GM12872 (cell line): ENCODE results near the gene CDHR3.

ENCODE experiments used
- CTCF ChIP-seq: IDR thresholded peaks from 3 replicates; pipeline ENCODE4 v1.5.1; 2011; ENCODE audit warnings: low read depth, mild to moderate bottlenecking, low read length, moderate library complexity; ENCODE audit not compliant: insufficient read depth

CDHR3 gene

DNA sequence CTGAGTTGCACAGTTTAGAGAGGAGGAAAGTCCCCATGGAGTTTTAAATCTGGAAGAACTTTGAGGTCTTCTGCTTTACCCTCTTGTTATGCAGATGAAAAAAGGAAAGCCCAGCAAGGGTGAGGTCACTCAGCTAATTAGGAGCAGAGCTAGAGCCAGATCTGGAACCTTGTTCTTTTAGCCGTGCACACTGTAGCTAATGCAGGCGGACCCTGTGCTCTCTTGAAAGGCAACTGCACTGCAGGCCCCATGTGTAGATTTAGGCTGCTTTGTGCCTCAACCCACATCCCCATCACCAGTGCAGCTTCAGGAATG, 85.6 kb downstream of the CDHR3 start:
- TF ChIP-seq CTCF = no peak

DNA sequence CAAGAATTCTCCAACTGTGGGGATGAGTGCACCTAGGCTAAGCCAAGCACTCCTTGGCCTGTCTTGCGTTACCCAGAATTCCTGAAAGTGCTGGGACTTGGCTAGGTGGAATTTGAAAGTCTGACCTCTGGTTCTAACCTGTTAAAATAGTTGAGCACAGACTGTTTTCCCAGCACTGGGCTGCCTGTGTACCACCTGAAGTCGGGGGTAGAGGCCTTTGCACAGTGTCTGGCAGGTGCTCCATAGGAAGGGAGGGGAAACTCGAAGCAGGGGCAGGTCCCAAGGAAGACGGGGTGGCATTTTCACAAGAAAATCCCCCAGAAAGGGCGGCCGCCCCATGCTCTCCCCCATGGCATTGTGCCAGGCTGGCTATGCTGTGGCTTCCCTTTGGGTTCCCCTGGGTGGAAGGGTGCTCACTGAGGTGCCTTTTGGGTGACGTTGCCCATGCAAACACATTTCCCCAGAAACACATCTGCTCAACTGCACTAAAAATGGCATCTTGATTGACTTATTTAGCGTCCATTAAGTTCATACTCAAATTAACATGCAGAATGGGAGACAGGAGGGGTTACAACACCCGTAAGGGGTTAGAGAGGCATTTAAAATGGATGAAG, 86.2 kb downstream of the CDHR3 start:
- no peak for TF ChIP-seq CTCF

DNA sequence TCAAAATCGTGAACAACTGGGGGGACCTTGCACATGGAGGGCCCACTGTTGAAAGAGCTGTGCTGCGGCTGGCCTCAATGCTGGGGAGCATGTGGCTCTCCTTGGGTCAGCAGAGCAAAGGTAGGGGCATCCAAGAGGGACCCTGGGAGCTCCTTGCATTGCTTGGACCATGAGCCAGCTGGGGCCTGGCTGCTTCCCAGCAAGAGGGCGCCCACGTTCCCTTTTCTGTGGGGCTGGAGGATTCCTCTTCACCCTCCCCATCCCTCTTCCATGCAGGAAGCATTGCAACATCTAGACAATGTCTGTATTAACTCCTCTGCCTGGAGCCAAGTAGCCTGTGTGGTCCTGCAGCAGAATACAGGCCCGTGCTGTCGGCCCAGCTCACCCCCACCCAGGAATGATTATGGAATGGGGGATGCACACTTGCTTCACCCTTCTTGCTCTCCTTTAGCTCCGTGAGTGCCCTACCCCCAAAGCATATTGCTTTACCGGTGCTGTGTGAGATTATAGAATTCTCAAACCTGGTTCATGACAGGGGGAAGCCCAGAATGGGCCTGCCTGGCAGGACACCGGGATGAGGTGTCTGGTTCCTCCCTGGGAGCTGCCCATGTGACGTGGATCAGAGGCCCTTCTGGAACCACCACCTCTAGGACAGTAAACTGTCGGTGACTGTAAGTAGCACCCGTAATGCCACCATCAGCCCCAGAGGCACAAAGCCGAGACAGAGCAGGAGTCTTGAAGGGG, 87.1 kb downstream of the CDHR3 start:
- TF ChIP-seq CTCF = 0 out of 3 replicates have a peak, but pooled peaks have one; percentile 7

DNA sequence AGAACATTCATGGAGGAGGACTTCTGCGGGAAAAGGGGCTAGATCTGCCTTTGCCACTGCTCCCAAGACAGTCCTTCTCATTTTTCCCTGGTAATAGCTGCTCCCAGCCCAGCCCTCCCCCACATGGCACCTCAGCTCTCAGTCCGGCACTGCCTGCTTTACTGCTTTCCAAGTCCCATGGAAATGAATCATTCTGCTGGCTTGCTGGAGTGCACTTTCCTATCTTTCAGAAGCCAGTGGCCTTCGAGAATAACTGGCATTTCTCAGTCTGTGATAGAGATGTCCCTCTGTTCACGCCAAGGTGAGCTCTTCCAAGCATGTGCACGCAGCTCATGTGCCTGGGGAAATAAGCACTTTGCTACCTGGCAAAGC, 87.7 kb downstream of the CDHR3 start:
- no peak for TF ChIP-seq CTCF

DNA sequence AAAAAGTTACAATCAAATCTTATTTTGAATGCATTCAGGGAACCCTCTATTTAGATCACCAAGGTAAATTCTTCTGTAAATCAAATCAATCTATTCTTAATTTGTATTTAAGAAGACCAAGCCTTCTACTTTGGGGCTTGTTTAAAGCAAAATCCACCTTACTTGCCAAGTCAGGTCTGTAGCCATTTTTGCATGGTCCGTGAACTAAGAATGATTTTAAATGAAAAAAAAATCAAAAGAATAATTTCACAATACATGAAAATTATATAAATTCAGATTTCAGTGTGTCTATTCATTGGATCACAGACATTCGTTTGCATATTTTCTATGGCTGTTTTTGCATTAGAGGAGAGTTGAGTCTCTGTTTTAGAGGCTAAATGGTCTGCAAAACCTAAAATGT, 89.6 kb downstream of the CDHR3 start:
- no peak for TF ChIP-seq CTCF

- no peak for TF ChIP-seq CTCF
These were observed 90.0 kb downstream of the CDHR3 start for GRCh38 chr7:106053109-106053508.

DNA sequence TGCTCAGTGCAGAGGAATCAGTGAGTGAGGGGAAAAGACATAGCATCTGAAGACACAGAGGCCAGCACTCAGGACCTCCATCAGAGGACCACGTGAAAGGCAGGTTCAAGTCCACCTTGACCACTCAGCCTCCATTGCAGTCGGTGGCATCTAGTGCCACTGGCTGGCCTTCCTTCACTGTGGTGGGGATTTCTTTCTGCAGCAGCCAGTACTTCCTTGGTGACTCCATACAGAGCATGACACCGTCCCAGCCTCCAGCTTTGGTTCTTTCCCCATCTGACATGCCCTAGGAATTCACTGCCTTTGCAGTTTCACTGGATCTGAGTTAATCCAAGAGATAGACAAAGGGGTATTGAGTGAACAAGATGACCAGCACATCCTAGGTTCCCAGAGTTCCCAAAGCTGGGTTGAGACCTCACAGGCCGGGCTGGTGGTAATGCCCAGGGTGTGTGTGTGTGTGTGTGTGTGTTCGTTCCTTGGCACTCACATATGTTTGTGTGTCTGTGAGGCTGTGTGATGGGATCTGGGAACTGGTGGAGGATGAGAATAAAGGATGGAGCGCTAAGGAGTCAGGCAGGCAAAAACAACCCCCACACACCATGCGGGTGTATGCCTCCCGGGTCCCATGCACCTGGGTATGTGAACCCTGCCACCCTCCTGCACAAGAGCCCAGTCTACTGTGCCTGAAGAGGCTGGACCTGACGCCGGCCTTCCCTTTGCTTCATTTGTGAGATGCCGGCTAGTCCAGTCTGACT, 91.3 kb downstream of the CDHR3 start:
- TF ChIP-seq CTCF = no peak
